Left lung (tissue), 10 donors: ENCODE data around the gene PHF2. TPM values are rescaled to one million over a fixed set of nuclear protein-coding genes. Genes with fewer than 3 reads are reported as not detected.

Source experiments
- ATAC-seq: fragments of 200-7000 bp; cut with Tn5 transposase; one replicate; pipeline ENCODE4 v1.9.1; 2020; ENCODE audit warnings: moderate library complexity
- DNase-seq, 4 donors: peaks; one replicate each; pipeline ENCODE4 v3.0.0-alpha.2; 2013 to 2020
- H3K27ac ChIP-seq, 2 donors: fragments of 200-600 bp; sonication (generic) in 1 of 2; one replicate each; pipeline versions ENCODE4 v1.5.0 to v1.8.0; 2020 to 2021
- H3K27me3 ChIP-seq, 2 donors: fragments of 200-600 bp; sonication (generic) in 1 of 2; one replicate each; pipeline versions ENCODE4 v1.5.0 to v1.8.0; 2020 to 2021
- H3K36me3 ChIP-seq, 2 donors: fragments of 200-600 bp; sonication (generic) in 1 of 2; one replicate each; pipeline versions ENCODE4 v1.5.0 to v1.8.0; 2020 to 2021
- H3K4me1 ChIP-seq, 2 donors: fragments of 200-600 bp; one replicate each; pipeline ENCODE4 v1.8.0; 2021
- H3K4me3 ChIP-seq, 2 donors: fragments of 200-600 bp; sonication (generic) in 1 of 2; one replicate each; pipeline versions ENCODE4 v1.5.0 to v1.8.0; 2020 to 2021; ENCODE audit warnings: mild to moderate bottlenecking in 1 of 2
- H3K9me3 ChIP-seq, 2 donors: fragments of 200-600 bp; sonication (generic) in 1 of 2; one replicate each; pipeline versions ENCODE4 v1.5.0 to v1.8.0; 2020 to 2021
- intact Hi-C, 2 donors: fragments of 100-400 bp; cut with DNase I; formaldehyde crosslinking; loops; one replicate each; pipeline versions ENCODE4 v1.11.2 to v1.14.2; 2022
- polyA plus RNA-seq, 6 donors: library from polyadenylated mRNA; unstranded; fragments of 120-200 nt; gene quantifications; one replicate each; pipeline ENCODE4 v1.2.1, GENCODE V29; 2013; ENCODE audit not compliant: insufficient read length in 6 of 6
- total RNA-seq, 2 donors: library from RNA; stranded (reverse); fragmentation: NEBNext Ultra II Directional; extraction: Animal tissue kit (Norgen Biotek cat#: 25700); gene quantifications; one replicate each; pipeline ENCODE4 v1.2.1, GENCODE V29; 2021
- TF ChIP-seq, protein P1 (sequence below), 2 donors: fragments of 200-600 bp; sonication (generic) in 1 of 2; IDR thresholded peaks; one replicate each; pipeline versions ENCODE4 v1.5.0 to v1.8.0; 2021; ENCODE audit warnings: antibody characterized with exemption in 2 of 2
- donor health status: DM: no; HTN: yes; CAD: no.
- donor health status: DM: no; HTN: no; CAD: no.

The PHF2 gene
- total and polyA plus RNA-seq, 8 donors: 29.1 to 53.7 (median 42.3) TPM

DNA sequence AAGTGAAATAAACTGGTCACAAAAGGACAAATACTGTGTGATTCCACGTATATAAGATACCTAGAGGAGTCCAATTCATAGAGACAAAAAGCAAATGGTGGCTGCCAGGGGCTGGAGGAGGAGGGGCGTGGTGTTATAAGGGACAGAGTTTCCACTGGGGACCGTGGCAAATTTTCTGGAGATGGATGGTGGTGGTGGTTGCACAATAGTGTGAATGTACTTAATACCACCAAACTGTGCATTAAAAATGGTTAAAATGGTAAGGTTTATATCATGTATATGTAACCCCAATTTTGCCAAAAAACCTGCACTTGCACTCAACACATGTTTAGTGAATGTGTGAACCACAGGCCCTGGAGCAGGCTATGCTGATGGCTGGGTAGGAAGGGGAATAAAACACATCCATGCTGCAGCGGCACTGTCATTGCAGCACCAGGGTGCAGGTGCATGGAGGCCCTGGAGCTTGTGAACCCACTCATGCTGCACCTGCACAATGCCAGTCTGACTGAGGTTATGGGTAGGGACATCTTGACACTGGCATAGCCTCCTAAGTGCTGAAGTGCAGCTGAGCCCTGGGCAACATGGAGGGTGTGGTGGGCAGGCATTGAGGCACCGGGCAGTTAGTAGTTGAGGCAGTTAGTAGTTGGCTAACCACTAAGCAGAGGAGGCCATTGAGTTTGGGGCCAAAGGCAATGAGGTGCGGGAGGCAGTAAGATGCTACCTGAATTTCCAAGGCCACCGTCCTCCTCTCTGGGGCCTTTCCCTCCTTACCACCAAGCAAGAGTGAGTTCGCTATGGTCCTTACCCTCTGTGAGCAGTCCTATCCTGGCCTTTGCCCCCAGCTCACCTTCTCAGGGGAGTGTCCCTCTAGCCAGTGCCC, 3.5 kb upstream of the PHF2 start:
- intact Hi-C loops: no loop called here
- TF ChIP-seq, protein P1, sequence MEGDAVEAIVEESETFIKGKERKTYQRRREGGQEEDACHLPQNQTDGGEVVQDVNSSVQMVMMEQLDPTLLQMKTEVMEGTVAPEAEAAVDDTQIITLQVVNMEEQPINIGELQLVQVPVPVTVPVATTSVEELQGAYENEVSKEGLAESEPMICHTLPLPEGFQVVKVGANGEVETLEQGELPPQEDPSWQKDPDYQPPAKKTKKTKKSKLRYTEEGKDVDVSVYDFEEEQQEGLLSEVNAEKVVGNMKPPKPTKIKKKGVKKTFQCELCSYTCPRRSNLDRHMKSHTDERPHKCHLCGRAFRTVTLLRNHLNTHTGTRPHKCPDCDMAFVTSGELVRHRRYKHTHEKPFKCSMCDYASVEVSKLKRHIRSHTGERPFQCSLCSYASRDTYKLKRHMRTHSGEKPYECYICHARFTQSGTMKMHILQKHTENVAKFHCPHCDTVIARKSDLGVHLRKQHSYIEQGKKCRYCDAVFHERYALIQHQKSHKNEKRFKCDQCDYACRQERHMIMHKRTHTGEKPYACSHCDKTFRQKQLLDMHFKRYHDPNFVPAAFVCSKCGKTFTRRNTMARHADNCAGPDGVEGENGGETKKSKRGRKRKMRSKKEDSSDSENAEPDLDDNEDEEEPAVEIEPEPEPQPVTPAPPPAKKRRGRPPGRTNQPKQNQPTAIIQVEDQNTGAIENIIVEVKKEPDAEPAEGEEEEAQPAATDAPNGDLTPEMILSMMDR (IDR thresholded peaks at IDR 0.05): no peak
- no peaks in the 10 kb centered on the region for H3K27me3 ChIP-seq
- no peaks in the 10 kb centered on the region for H3K36me3 ChIP-seq
- H3K27ac ChIP-seq: no peak overlapping the region
- ATAC-seq: no peak
- H3K4me1 ChIP-seq: peaks cover 11 to 28% of the 10 kb centered on the region in 2 donors
- H3K9me3 ChIP-seq: peaks cover 0 to 3% of the 10 kb centered on the region in 2 donors
- no peak overlapping the region for H3K4me3 ChIP-seq
- DNase-seq: no peak

DNA sequence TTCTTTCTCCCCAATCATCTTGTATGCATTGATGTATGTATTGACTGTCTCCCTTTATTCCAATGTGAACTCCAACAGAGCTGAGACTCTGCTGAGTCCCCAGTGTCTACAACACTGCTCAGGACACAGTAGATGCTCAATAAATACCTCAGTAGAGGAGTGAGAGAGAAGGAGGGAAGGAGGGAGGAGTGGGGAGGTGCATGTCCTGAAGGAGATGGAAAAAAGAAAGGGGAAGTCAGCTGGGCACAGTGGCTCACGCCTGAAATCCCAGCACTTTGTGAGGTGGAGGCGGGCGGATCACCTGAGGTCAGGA, 2.9 kb upstream of the PHF2 start:
- intact Hi-C loops: no loop called here
- no peak for ATAC-seq
- TF ChIP-seq, protein P1 (IDR thresholded peaks at IDR 0.05): no peak

DNA sequence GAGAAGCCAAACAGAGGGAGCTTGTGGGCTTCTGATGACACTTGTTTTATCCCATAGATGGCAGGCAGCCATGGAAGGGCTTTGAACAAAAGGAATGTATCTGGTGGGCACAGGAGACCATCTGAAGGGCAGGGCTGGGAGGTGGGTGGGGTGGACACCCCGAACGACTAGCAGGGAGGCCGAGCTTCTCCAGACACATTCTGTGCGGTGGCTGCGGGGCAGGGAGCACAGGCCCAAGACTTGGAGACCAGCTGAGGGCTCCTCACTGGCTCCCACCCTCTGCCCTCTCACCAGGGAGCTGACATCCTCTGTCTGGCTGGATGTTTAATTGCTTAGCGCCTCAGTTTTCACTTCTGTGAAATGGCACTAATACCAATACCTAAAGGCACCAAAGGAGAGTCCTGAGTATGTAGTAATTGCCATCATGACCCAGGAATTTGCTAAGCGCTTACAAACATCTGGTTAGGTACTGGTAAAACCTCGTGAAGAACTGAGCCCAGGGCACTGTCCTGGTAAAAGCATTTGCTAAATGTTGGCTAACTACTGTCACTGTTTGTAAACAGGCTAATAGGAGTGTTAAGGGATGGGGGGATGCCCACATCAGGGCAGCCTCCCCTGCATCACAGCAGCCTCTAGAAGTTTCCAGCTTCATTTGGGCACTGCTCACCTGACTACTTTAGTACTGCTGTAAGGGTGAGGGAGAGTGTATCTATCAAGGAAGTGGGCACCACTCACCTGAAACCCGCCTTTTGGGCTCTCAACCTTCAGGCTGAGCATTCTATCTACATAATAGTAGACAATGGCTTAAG, 2.1 kb upstream of the PHF2 start:
- no peak for ATAC-seq
- TF ChIP-seq, protein P1 (IDR thresholded peaks at IDR 0.05): no peak
- peaks cover 21 to 41% of the 10 kb centered on the region in 2 donors for H3K4me1 ChIP-seq
- peaks cover 0 to 3% of the 10 kb centered on the region in 2 donors for H3K9me3 ChIP-seq
- no peak for DNase-seq
- H3K27me3 ChIP-seq: no peaks in the 10 kb centered on the region
- no peaks in the 10 kb centered on the region for H3K36me3 ChIP-seq
- intact Hi-C loops: no loop called here
- H3K27ac ChIP-seq: no peak overlapping the region
- no peak overlapping the region for H3K4me3 ChIP-seq

More for the DNA sequence above, 2.9 kb upstream of the PHF2 start:
- no peaks in the 10 kb centered on the region for H3K27me3 ChIP-seq
- no peaks in the 10 kb centered on the region for H3K36me3 ChIP-seq
- H3K27ac ChIP-seq: no peak overlapping the region
- no peak overlapping the region for H3K4me3 ChIP-seq
- H3K9me3 ChIP-seq: peaks cover 0 to 3% of the 10 kb centered on the region in 2 donors
- DNase-seq: no peak
- peaks cover 17 to 34% of the 10 kb centered on the region in 2 donors for H3K4me1 ChIP-seq

DNA sequence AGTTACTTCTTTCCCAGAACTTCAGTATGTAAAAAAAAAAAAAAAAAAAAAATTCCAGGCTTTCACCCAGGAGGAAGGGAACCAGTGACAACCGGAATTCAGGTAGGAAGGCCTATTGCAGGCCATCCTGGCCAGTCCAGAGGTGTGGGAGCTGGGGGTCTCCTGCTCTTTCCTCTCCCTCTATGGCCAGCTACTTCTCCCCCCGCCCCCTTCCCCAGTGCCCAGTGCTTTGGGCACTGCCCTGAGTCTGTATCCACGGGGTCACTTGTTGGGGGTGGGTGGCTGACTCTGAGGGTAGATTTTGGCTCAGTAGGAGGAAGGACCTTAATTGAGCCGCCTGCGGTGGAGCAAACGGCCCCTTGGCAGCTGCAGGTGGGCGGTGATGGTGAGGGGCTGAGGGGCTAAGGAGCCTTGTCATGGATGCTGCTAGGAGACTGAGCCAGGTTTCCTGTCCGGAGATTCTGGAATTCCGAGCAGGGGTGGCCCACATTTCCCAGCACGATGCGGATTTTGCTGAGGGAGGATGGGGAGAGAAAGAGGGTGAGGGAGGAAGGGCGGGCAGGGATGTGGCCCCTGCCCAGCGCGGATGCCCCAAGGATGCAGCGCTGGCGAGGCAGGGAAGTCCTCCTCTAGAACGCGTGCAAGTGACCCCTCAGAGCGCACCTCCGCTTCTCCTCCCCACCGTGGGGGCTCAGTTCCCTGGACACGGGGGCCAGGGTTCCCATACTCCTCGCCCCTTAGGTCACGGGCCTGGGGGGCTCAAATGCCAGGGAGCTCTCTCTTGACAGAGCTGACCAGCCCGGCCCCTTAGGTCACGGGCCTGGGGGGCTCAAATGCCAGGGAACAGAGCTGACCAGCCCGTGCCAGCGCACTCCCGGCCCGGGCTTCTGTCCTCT, 1.2 kb upstream of the PHF2 start:
- H3K27ac ChIP-seq: peak overlapping the region; percentile 89 to 93
- no peak for DNase-seq
- H3K36me3 ChIP-seq: no peaks in the 10 kb centered on the region
- H3K27me3 ChIP-seq: no peaks in the 10 kb centered on the region
- H3K9me3 ChIP-seq: peaks cover 0 to 3% of the 10 kb centered on the region in 2 donors
- intact Hi-C loops: no loop called here
- peak overlapping the region; percentile 75 to 76 for H3K4me3 ChIP-seq
- no peak for ATAC-seq
- TF ChIP-seq, protein P1 (IDR thresholded peaks at IDR 0.05): no peak
- peaks cover 24 to 44% of the 10 kb centered on the region in 2 donors for H3K4me1 ChIP-seq
